Mesothelial cell of epicardium (in vitro differentiated cells): ENCODE data around the gene SPTBN1. TPM values are rescaled to one million over a fixed set of nuclear protein-coding genes. Genes with fewer than 3 reads are reported as not detected.

Experiments used
- DNase-seq, 2 experiments: peaks; one replicate each; pipeline ENCODE4 v3.0.0; 2021; ENCODE audit warnings: low spot score in 2 of 2; ENCODE audit not compliant: unreplicated experiment in 2 of 2
- H3K27ac Mint-ChIP-seq: 2 replicates; pipeline ENCODE4 v1.8.0; 2021; ENCODE audit warnings: mixed read lengths
- H3K27me3 Mint-ChIP-seq: 2 replicates; pipeline ENCODE4 v1.8.0; 2021; ENCODE audit warnings: low read depth, mixed read lengths
- H3K36me3 Mint-ChIP-seq: 2 replicates; pipeline ENCODE4 v1.8.0; 2021; ENCODE audit warnings: mixed read lengths
- H3K4me1 Mint-ChIP-seq: 2 replicates; pipeline ENCODE4 v1.8.0; 2021; ENCODE audit warnings: mixed read lengths
- H3K4me3 Mint-ChIP-seq: 2 replicates; pipeline ENCODE4 v1.8.0; 2021; ENCODE audit warnings: mild to moderate bottlenecking, moderate library complexity, mixed read lengths
- H3K9me3 Mint-ChIP-seq: 2 replicates; pipeline ENCODE4 v1.8.0; 2021; ENCODE audit warnings: mixed read lengths
- total RNA-seq: library from RNA; stranded (reverse); gene quantifications from 3 replicates; pipeline ENCODE4 v1.2.1, GENCODE V29; 2021
- TF ChIP-seq, protein P1 (sequence below): fragments of 200-600 bp; sonication (generic); IDR thresholded peaks from one replicate; pipeline ENCODE4 v1.5.0; 2021; ENCODE audit warnings: antibody characterized with exemption; ENCODE audit not compliant: unreplicated experiment

Gene SPTBN1
- total RNA-seq, 1 donor from 2014 or later = 281 TPM

DNA sequence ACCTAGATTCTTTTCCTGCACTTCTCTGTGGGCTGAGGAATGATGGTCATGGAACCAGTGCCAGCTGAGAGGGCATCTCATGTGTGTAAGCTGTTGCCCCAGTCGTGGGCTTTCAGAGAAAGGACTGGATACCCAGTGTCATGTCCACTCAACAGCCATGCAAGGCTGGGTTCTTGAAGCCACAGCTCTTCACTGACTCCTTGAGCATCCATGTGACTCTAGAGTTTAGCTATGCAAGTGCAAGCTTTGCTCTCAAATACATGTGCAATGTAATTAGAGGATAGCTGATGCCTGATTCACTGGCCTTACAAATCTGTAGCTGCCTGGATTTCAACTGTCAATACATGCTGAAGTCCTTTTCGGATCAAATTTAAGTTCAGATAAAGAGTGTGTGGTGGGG, 220.5 kb downstream of the SPTBN1 start:
- H3K27me3 Mint-ChIP-seq = no peaks in the 10 kb centered on the region
- H3K4me1 Mint-ChIP-seq = peaks cover 24% of the 10 kb centered on the region
- peaks cover 6% of the 10 kb centered on the region for H3K36me3 Mint-ChIP-seq
- H3K4me3 Mint-ChIP-seq = no peak overlapping the region
- TF ChIP-seq, protein P1, sequence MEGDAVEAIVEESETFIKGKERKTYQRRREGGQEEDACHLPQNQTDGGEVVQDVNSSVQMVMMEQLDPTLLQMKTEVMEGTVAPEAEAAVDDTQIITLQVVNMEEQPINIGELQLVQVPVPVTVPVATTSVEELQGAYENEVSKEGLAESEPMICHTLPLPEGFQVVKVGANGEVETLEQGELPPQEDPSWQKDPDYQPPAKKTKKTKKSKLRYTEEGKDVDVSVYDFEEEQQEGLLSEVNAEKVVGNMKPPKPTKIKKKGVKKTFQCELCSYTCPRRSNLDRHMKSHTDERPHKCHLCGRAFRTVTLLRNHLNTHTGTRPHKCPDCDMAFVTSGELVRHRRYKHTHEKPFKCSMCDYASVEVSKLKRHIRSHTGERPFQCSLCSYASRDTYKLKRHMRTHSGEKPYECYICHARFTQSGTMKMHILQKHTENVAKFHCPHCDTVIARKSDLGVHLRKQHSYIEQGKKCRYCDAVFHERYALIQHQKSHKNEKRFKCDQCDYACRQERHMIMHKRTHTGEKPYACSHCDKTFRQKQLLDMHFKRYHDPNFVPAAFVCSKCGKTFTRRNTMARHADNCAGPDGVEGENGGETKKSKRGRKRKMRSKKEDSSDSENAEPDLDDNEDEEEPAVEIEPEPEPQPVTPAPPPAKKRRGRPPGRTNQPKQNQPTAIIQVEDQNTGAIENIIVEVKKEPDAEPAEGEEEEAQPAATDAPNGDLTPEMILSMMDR = no peak
- H3K27ac Mint-ChIP-seq = no peak overlapping the region
- peaks cover 3% of the 10 kb centered on the region for H3K9me3 Mint-ChIP-seq
- no peak for DNase-seq

DNA sequence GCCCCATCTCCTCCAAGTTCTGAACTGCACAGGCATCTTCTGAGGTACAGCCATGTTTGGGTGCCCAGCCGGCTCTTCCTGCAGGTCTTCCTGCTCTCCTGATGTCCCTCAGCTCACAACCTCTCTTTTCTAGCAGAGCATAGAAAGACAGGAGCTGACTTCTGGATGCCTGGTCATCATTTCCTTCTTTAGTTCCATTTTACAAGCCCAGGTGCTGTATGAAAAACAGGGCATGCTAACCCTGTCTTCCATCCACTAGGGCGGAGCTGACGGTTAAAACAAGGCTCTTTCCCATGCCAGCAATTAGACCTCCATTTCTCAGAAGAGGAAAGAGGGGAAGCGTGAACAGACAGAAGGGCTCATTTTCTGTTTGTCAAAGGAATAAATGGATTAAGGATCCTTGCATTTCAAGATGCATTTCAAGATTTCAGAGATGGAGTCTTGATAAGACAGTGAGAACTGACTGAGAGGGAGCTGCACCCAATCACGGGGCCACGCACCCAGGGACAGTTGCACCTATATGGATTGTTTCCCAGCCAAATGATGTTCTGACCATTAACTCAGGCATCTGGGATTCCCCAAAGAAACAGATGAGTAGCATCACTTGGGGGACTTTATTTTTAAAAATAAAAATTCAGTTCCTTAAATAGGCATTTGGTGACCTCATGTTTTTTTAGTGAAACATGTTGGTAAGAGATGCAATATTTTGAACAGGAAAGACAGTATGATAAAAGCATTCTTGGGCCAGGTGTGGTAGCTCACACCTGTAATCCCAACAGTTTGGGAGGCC, 221.5 kb downstream of the SPTBN1 start:
- H3K36me3 Mint-ChIP-seq = peaks cover under 1% of the 10 kb centered on the region
- DNase-seq = no peak
- no peak overlapping the region for H3K27ac Mint-ChIP-seq

DNA sequence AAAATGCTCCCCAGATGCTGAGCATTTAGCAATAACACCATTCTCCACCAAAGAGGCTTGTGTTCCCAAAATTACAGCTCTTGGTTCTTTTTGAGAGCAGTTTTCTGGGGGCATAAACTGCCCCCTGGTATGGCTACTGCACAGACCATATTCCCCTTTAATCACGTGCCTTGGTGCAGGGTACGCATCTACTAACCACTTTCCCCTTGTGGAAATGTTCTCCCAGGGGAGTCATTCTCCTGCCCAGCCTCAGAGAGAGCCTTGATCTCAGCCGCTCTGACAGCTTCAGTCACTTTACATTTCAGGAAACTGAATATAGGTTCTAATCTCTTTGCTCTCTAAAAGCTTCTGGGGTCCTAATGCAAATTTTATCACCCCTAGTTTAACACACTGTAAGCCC, 222.6 kb downstream of the SPTBN1 start:
- Mint-ChIP-seq H3K4me3 (no peak overlapping the region), H3K9me3 (peaks cover 5% of the 10 kb centered on the region), H3K27ac (no peak overlapping the region), H3K27me3 (no peaks in the 10 kb centered on the region), H3K36me3 (no peaks in the 10 kb centered on the region), H3K4me1 (peaks cover 8% of the 10 kb centered on the region)
- TF ChIP-seq, protein P1 = no peak
- DNase-seq = no peak

More for the DNA sequence above, 221.5 kb downstream of the SPTBN1 start:
- Mint-ChIP-seq H3K4me1 (peaks cover 18% of the 10 kb centered on the region), H3K27me3 (no peaks in the 10 kb centered on the region), H3K9me3 (peaks cover 5% of the 10 kb centered on the region), H3K4me3 (no peak overlapping the region)
- TF ChIP-seq, protein P1 = no peak

DNA sequence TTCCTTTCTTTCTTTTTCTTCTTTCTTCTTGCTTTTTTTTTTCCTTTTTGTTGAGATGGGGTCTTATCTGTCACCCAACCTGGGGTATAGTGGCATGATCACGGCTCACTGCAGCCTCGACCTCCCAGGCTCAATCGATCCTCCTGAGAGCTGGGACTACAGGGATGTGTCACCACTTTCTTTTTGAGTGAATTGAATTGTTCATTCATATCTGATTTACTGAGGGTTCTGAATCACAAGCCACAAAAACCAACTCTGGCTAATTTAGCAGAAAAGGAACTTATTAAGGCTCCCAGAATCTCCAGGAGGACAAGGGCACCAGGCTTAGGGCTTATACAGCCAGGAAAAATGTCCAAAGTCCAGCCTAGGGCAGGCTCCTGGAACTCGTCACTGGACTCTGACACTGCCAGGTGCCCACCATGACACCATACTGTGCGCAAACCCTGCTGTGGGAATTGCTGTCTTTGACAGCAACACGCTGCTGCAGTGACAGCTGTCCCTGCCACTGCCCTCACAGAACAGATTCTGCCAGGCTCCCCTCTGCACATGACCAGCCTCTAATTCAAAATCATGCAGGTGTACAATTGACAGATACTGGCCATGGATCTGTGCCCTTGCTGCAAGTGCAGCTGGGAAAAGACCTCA, 224.4 kb downstream of the SPTBN1 start:
- no peaks in the 10 kb centered on the region for H3K27me3 Mint-ChIP-seq
- no peaks in the 10 kb centered on the region for H3K36me3 Mint-ChIP-seq
- peaks cover 2% of the 10 kb centered on the region for H3K4me1 Mint-ChIP-seq
- peaks cover 5% of the 10 kb centered on the region for H3K9me3 Mint-ChIP-seq
- no peak overlapping the region for H3K4me3 Mint-ChIP-seq
- no peak for DNase-seq
- no peak overlapping the region for H3K27ac Mint-ChIP-seq
- TF ChIP-seq, protein P1 = no peak

DNA sequence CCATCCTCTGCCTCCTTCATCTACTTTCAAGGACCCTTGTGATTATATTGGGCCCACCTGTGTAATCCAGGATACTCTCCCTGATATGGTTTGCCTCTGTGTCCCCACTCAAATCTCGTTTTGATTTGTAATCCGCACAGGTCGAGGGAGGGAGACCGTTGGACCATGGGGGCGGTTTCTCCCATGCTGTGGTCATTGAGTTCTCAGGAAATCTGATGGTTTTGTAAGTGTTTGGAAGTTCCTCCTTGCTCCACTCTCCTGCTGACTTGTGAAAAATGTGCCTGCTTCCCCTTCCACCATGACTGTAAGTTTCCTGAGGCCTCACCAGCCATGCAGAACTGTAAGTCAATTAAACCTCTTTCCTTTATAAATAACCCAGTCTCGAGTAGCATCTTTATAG, 225.3 kb downstream of the SPTBN1 start:
- Mint-ChIP-seq H3K4me3 (no peak overlapping the region), H3K27me3 (no peaks in the 10 kb centered on the region), H3K27ac (no peak overlapping the region), H3K9me3 (peaks cover 5% of the 10 kb centered on the region), H3K4me1 (peaks cover 2% of the 10 kb centered on the region), H3K36me3 (no peaks in the 10 kb centered on the region)
- TF ChIP-seq, protein P1 = no peak
- DNase-seq = no peak
